NT2/D1 (cell line): Measurements from ENCODE around the gene ZNF750.

Experiments
- SUZ12 ChIP-seq: IDR thresholded peaks from 2 replicates; pipeline ENCODE4 v1.6.1; 2011; ENCODE audit not compliant: insufficient read length, insufficient read depth; ENCODE audit errors: extremely low read depth
- YY1 ChIP-seq: IDR thresholded peaks from 2 replicates; pipeline ENCODE4 v1.6.1; 2011; ENCODE audit not compliant: insufficient read length, insufficient read depth
- ZNF274 ChIP-seq: IDR thresholded peaks from 2 replicates; pipeline ENCODE4 v1.6.1; 2011; ENCODE audit warnings: mild to moderate bottlenecking, low read depth, low read length

DNA sequence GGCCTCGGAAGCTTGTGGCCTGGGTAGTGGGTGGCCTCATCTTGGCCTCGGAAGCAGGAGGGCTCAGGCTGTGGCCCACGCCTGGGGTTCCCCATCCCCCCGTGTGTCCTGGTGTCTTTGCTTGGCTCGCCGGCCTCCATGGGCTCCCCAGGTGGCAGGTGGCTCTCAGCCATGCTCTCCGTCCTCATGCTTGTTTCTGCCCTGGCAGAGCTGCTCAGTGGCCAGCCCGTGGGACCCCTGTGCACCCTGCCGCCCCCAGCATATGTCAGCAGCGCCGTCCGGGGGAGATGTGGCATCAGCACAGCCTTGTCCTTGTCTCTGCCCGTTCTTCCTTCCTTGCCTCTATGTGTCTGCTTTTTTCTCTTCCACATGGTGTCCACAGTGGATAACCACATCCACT, 49.4 kb downstream of the ZNF750 start:
- no peak for TF ChIP-seq ZNF274
- TF ChIP-seq YY1, result no peak
- no peak for TF ChIP-seq SUZ12
